SK-N-MC (cell line): ENCODE results near the gene TXNDC17.

Experiments used
- EZH2 ChIP-seq: fragments of 200-600 bp; sonication (generic); IDR thresholded peaks from one replicate; pipeline ENCODE4 v1.6.1; 2017; ENCODE audit warnings: antibody characterized with exemption
- FOXP2 ChIP-seq: optimal IDR thresholded peaks from 2 replicates; pipeline ENCODE3; 2011; ENCODE audit warnings: mild to moderate bottlenecking, moderate library complexity; ENCODE audit not compliant: insufficient read depth; ENCODE audit errors: extremely low read length, control extremely low read depth
- POLR2AphosphoS5 ChIP-seq: IDR thresholded peaks from 2 replicates; pipeline ENCODE4 v1.6.1; 2012; ENCODE audit warnings: mild to moderate bottlenecking, low read depth, low read length, borderline replicate concordance

DNA sequence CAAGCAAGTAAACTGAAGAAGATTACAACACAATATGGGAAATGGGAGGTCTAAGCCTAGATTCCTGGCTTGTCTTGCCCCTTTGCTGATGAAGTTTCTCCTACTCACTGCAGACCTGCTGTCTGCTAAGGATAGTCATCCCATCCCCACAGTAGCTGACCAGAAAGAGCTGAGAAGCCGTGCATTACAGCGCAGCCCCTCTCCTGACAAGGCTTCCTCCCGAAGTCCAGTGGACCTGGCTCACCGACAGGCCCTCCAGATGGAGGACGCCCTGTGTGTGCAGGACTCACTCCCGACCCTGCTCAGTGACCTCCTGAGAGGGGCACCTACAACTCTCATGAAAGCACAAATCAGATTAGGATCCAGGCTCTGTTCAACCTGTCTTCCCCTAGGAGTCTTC, 35.7 kb upstream of the TXNDC17 start:
- TF ChIP-seq EZH2 (no peak), FOXP2 (no peak), POLR2AphosphoS5 (no peak)
